ENCODE measurements around the gene IBA57.

The IBA57 gene

GRCh38 chr1:228161362-228161761, 4.2 kb upstream of the IBA57 start:
- no peak for DNase-seq (ENCODE audit: low read depth)
- TF ChIP-seq, protein P1, sequence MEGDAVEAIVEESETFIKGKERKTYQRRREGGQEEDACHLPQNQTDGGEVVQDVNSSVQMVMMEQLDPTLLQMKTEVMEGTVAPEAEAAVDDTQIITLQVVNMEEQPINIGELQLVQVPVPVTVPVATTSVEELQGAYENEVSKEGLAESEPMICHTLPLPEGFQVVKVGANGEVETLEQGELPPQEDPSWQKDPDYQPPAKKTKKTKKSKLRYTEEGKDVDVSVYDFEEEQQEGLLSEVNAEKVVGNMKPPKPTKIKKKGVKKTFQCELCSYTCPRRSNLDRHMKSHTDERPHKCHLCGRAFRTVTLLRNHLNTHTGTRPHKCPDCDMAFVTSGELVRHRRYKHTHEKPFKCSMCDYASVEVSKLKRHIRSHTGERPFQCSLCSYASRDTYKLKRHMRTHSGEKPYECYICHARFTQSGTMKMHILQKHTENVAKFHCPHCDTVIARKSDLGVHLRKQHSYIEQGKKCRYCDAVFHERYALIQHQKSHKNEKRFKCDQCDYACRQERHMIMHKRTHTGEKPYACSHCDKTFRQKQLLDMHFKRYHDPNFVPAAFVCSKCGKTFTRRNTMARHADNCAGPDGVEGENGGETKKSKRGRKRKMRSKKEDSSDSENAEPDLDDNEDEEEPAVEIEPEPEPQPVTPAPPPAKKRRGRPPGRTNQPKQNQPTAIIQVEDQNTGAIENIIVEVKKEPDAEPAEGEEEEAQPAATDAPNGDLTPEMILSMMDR (IDR thresholded peaks at IDR 0.05; ENCODE audit: control insufficient read depth, insufficient read depth, low read depth, low read length, missing control alignments), result no peak
- no peak overlapping the region for H3K4me3 ChIP-seq (ENCODE audit: control insufficient read depth, low read depth, low read length)

DNA sequence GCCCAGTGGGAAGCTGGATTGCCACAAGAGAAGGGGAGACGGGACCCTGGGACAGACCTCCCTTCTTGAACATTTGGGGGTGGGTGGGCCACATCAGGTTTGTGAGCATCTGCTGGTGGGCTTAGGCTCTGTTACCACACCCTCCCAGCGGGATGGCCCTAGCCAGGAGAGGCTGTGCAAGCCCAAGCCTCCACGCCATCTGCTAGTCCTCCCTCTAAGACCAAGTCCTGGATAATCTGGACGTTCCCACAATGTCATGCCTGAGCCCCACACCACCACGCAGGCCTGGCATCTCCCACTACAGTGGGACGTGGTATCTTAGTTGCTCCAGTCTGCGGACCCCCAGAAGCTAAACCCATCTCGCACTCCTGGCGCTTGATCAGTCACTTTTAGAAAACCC, 3.7 kb upstream of the IBA57 start:
- H3K4me3 ChIP-seq (ENCODE audit: control insufficient read depth, low read depth, low read length), result no peak overlapping the region
- DNase-seq (ENCODE audit: low read depth), result no peak
- TF ChIP-seq, protein P1 (IDR thresholded peaks at IDR 0.05; ENCODE audit: control insufficient read depth, insufficient read depth, low read depth, low read length, missing control alignments), result no peak

DNA sequence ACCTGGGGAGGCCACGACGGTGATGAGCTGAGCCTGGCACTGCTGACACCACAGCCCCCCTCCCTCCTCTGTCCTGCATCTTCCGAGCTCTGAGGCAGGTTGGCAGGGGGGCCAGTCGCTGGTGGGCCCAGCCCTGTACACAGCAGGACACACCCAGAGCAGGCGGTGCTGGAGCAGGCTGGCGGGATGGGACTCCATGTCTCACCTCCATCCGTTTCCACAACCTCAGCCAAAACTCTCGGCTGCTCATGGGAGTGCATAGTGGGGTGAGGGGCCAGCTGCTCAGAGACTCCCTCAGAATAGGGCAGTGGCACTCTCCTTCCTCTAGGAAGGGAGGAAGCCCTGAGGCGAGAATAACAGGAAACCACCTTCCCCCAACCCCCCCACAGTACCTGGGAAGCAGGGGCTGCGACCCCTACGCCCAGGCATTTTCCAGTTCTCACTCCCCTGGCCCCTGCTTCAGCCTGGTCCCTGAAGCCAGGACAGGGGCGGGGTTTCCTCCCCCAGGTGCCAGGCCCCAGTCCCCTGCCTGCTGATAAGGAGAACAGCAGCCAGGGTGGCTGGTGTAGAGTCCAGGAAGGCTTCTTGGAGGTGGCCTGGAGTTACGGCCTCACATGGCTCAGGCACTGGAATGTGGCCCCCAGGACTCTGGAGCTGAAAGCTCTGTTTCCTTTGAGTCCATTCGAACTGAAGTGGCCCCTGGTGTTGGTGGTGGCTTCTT, 3.2 kb upstream of the IBA57 start:
- TF ChIP-seq, protein P1 (IDR thresholded peaks at IDR 0.05; ENCODE audit: control insufficient read depth, insufficient read depth, low read depth, low read length, missing control alignments), result no peak
- H3K4me3 ChIP-seq (ENCODE audit: control insufficient read depth, low read depth, low read length), result no peak overlapping the region
- DNase-seq (ENCODE audit: low read depth), result no peak

- TF ChIP-seq, protein P1 (IDR thresholded peaks at IDR 0.05; ENCODE audit: control insufficient read depth, insufficient read depth, low read depth, low read length, missing control alignments), result no peak
- H3K4me3 ChIP-seq (ENCODE audit: control insufficient read depth, low read depth, low read length), result no peak overlapping the region
- no peak for DNase-seq (ENCODE audit: low read depth)
Observed at GRCh38 chr1:228163007-228163753, 2.4 kb upstream of the IBA57 start.

DNA sequence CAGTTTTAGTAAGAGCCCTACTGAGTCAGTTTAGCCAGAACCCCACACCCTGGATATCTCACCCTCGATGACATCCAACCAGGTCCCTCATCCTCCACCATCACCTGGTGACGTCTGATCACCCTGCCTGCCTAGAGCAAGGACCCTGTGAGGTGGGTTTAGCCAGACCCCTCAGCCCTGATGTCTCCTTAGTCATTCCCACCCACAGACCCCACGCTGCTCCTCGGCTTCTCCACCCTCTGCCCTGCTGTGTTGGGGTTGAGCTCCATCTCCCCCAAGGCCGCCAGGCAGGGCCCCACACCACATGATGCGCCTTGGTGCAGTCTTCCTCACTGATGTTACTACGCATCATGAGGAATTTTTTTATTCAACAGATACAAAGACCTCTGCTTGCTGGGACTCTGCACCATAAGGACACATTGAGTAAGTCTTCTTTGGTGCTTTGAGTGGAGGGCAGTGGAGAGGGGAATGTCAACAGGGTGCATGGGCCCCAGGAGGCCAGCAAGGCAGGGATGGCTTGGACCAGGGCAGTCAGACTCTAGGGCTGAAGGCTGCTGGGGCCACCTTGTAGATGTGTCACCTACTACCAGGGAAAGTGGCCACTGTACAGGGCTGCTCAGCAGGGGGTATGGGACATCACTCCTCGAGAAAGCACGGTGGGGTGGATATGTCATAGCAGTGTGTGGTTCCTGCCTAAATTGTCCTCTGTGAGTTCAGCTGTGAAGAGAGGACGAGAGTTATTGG, 1.7 kb upstream of the IBA57 start:
- TF ChIP-seq, protein P1 (IDR thresholded peaks at IDR 0.05; ENCODE audit: control insufficient read depth, insufficient read depth, low read depth, low read length, missing control alignments), result no peak
- no peak for DNase-seq (ENCODE audit: low read depth)

DNA sequence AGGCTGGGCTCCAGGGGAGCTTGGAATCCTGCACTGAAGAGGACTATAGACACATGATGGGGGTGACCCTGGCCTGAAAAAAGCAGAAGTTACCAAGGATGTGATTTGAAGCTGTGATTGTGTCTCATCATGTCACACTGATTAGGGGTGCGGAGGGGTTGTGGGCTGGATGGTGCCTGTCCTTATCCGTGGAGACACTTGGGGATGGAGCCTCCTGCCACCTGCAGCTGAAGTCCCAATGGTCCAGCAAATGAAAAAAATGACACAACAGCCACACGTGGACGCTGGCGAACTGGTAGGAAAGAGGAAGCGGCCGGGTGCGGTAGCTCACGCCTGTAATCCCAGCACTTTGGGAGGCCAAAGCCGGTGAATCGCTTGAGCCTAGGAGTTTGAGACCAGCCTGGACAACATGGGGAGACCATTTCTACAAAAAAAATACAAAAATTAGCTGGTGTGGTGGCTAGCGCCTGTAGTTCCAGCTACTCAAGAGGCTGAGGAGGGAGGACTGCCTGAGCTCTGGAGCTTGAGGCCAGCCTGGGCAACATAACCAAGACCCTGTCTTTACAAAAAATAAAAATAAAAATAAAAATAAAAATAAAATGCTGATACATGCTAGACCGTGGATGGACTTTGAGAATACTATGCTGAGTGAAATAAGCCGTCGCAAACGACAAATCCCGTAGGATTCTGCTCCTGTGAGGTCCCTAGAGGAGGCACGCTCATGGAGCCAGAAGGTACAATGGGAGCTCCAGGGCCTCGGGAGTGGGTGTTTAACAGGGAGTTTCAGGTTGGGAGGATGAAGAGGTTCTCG, 838 bp upstream of the IBA57 start:
- TF ChIP-seq, protein P1 (IDR thresholded peaks at IDR 0.05; ENCODE audit: control insufficient read depth, insufficient read depth, low read depth, low read length, missing control alignments), result no peak
- peak overlapping the region; percentile 51 for H3K4me3 ChIP-seq (ENCODE audit: control insufficient read depth, low read depth, low read length)
- DNase-seq (ENCODE audit: low read depth), result no peak

More for the DNA sequence above, 1.7 kb upstream of the IBA57 start:
- no peak overlapping the region for H3K4me3 ChIP-seq (ENCODE audit: control insufficient read depth, low read depth, low read length)

Data from AG09309 (cell line).